HG02870 (cell line): ENCODE data around the gene GEMIN4.
"Not testable (repeated sequence)": the region's sequence is repeated elsewhere in the genome, so short reads cannot be mapped to it uniquely, and the experiment has no call there.

Source experiments
- ATAC-seq: cut with Tn5 transposase; IDR thresholded peaks from one replicate; pipeline ENCODE4 v1.9.1; 2021; ENCODE audit warnings: mild to moderate bottlenecking, moderate library complexity; ENCODE audit not compliant: unreplicated experiment

The GEMIN4 gene

GRCh38 chr17:781805-782731 is 30.0 kb upstream of the GEMIN4 start, which contains the start of the genes GLOD4 and MRM3:
TSS of gene GLOD4 (minus strand) at chr17:782280. CDS start at chr17:782255, 25 bp downstream.
TSS of gene MRM3 (plus strand) at chr17:782353. CDS start at chr17:782379, 26 bp downstream.
- peak; percentile 72 for ATAC-seq

DNA sequence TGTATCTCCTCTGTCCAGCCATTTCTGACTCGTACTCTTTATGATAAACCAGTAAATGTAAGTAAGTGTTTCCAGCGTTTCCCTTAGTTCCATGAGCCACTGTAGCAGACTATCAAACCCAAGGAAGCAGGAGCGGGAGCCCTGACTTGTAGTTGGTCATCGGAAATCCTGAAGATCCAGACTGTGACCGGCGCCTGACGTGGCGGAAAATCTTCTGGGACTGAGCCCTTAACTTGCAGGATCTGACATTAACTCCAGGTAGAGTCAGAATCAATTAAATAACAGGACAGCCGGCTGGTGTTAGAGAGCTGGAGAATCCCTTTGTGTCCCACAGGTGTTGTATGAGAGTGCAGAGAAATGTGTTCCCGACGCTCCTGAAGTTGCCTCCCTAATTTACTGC is 26.0 kb upstream of the GEMIN4 start:
- ATAC-seq = no peak

GRCh38 chr17:774313-774584 is 22.2 kb upstream of the GEMIN4 start:
- no peak for ATAC-seq

- ATAC-seq = no peak
Measured at GRCh38 chr17:773467-774312, 21.6 kb upstream of the GEMIN4 start.

DNA sequence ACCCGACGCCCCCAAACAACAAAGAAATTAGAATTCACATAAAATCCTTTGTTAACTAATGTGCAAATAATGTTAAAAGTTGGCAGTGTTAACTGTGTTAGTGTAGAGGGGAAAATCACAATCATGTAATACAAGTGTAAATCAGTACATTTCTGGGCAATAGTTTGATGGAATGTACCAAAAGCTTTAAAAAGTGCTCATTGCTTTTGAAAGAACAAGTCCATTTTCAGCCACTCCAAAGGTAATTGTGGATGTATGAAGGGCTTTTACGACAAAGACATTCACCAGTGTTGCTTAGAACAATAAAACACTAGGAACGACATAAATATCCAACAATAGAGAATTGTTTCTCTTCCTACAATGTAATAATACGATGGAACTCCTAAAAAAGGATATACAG is 21.0 kb upstream of the GEMIN4 start:
- ATAC-seq = no peak

DNA sequence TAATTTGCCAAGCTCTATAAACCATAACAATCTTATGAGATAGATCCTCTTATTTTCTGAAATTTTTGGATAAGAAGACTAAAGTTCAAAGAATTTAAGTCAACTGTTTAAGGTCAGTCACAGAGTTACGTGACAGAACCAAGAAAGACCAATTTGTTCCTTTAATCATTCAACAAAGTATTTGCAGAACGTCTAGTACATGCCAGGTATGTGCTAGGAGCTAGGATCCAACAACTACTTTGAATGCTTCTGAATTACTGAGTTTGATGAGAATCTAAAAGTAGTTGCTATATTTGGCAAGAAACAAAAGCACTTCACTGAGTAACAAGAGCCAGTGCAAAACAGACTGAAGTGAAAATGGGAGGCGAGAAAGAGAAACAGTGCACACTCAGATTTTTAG is 15.0 kb upstream of the GEMIN4 start:
- no peak for ATAC-seq

GRCh38 chr17:760371-760770 is 8.3 kb upstream of the GEMIN4 start:
- ATAC-seq = no peak

GRCh38 chr17:759964-760363 is 7.9 kb upstream of the GEMIN4 start:
- ATAC-seq = no peak

DNA sequence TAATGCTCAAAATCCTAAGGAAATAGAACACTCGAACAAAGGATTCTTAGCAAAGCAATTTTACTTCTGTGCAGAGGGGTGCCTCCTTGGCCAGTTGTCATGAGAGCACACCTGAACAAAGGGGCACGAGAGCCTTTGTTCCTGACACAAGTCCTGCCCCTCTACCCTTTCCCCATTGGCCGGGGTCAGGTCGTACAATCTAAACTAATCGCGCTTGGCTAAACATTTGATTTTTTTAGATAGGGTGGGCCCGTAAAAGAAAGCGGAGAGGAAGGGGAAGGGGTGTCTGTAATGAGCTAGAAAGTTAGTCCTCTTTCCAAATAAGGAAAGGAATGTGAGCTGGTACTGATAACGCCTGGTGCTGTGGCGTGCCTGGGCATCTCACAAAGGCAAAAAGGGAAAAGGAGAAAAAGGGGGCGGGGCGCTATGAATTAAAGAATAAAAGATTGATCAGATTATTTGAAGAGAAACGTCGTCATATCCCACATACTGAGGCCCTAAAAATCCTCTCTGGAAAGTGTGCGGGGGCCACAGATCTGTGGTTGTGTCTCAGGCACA is 4.0 kb upstream of the GEMIN4 start:
- not testable (repeated sequence) for ATAC-seq

DNA sequence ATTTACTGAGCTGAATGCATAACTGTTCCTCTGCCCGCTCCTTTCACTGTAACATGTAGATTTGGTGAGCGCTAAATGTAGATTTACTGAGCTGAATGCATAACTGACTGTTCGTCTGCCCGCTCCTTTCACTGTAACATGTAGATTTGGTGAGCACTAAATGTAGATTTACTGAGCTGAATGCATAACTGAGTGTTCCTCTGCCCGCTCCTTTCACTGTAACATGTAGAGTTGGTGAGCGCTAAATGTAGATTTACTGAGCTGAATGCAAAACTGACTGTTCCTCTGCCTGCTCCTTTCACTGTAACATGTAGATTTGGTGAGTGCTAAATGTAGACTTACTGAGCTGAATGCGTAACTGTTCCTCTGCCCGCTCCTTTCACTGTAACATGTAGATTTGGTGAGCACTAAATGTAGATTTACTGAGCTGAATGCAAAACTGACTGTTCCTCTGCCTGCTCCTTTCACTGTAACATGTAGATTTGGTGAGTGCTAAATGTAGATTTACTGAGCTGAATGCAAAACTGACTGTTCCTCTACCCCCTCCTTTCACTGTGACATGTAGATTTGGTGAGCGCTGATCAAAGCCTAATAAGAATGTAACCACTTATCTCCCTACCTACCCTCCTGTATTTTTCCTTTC is 3.4 kb upstream of the GEMIN4 start:
- not testable (repeated sequence) for ATAC-seq

DNA sequence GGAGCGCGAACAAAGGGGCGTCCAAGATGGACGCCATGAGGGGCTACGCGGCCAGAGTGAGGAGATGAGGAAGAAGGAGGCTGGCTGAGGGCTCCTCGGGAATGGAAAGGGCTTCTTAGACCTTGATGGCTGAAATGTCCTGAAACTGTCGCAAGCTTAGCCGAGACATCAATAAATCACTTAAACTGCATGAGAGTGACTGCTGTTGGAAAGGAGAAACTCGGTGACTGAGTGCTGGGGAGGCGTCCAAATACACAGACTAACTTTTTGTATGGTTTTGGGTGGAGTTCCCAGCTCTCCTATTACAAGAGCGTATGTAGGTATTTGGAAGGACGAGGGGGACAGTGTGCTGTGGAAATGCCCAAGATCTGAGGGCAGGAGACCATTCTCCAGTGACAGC is 1.4 kb upstream of the GEMIN4 start:
- no peak for ATAC-seq

DNA sequence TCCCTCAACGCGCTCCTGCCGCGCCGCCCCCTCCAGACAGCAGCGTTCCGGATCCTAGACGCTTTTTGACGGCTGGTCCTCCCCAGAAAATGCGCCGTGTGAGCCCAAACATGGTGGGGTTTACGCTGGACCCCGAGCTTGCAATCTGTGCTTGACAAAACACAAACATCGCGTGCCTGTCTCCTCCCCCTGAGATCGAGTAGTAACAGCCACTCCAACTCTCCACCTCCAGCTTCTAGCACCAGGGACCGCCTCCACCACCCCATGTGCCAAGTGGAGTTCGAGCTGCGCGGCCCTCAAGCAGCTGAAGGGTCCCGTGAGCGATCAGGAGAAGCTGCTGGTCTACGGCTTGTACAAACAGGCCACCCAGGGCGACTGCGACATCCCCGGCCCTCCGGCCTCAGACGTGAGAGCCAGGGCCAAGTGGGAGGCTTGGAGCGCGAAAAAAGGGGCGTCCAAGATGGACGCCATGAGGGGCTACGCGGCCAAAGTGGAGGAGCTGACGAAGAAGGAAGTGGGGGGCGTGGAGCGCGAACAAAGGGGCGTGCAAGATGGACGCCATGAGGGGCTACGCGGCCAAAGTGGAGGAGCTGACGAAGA is 656 bp upstream of the GEMIN4 start:
- peak; percentile 6 for ATAC-seq

DNA sequence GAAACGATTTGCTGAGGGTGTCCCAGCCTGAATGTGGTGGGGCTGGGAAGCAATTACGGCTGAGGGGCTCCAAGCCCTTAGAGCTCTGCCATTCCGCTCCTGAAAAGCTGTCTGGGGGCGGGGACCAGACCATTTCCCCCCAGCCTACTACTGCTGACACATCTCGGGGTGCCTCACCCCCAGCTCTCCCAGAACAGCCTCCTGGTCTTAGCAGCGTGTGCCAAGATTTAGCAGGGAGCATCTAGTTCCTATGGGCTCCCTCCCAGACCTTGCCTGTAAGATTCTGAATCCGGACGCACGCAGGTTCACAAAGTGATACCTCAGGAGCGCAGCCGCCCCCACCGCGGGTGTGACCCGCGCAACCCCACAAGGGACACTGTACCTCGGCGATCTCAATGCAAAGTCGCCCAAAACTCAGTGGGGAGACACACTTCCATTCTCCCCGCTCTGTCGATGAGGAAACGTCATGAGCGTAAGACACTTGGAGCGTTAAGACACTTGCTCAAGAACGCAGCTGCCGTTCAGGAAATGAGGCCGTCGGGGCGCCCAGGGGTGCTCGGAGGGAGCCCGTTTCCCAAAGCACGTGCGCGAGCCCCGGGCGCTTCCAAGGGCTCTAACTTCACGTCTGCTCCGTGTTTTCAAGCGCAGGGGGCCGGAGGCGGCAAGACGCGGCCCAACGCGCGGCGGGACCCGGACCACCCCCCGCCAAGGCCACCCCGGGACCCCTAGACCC is 629 bp downstream of the GEMIN4 start:
- peak; percentile 26 for ATAC-seq

GRCh38 chr17:750431-751037 is 1.5 kb downstream of the GEMIN4 start:
- ATAC-seq = no peak

DNA sequence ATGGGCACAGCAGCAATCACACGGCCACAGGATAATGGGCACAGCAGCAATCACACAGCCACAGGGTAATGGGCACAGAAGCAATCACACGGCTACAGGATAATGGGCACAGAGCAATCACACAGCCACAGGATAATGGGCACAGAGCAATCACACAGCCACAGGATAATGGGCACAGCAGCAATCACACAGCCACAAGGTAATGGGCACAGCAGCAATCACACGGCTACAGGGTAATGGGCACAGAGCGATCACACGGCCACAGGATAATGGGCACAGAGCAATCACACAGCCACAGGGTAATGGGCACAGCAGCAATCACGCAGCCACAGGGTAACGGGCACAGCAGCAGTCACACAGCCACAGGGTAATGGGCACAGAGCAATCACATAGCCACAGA is 2.7 kb downstream of the GEMIN4 start:
- ATAC-seq = not testable (repeated sequence)

DNA sequence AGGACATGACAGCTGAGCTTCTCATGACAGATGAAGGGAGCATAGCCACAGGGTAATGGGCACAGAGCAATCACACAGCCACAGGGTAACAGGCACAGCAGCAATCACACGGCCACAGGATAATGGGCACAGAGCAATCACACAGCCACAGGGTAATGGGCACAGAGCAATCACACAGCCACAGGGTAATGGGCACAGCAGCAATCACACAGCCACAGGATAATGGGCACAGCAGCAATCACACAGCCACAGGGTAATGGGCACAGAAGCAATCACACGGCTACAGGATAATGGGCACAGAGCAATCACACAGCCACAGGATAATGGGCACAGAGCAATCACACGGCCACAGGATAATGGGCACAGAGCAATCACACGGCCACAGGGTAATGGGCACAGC is 3.5 kb downstream of the GEMIN4 start:
- ATAC-seq = not testable (repeated sequence)

GRCh38 chr17:746783-747629 is 5.1 kb downstream of the GEMIN4 start:
- ATAC-seq = no peak

DNA sequence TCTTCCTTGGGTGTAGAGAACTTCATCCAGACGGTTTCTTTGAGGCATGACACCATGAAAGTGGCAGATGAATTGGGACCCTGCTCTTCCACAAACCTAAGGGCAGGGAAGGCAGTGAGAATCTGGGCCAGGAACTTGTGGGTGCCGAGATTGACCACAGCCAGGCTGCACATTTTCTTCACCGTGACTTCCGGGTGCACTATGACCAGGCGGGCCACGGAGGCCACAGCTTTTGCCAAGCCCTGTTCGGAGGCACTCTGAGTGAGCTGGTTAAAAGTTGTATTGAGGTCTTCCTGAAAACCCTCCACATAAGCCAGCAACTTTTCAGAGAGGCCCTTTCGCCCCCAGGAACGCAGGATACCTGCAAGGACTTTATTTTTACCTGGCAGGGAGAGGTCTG is 5.9 kb downstream of the GEMIN4 start:
- no peak for ATAC-seq

- ATAC-seq = no peak
Measured at GRCh38 chr17:745406-745805, 6.7 kb downstream of the GEMIN4 start.
